Kasumi-1 (cell line): Measurements from ENCODE around the gene ACTL9.
"Not testable (repeated sequence)": the region's sequence is repeated elsewhere in the genome, so short reads cannot be mapped to it uniquely, and the experiment has no call there.

Experiments
- DNase-seq, 2 experiments: peaks; one replicate each; lab custom pipeline; 2025; lab: John Stamatoyannopoulos, UW

ACTL9 gene, protein sequence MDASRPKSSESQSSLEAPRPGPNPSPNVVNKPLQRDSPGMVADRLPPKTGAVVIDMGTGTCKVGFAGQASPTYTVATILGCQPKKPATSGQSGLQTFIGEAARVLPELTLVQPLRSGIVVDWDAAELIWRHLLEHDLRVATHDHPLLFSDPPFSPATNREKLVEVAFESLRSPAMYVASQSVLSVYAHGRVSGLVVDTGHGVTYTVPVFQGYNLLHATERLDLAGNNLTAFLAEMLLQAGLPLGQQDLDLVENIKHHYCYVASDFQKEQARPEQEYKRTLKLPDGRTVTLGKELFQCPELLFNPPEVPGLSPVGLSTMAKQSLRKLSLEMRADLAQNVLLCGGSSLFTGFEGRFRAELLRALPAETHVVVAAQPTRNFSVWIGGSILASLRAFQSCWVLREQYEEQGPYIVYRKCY

DNA sequence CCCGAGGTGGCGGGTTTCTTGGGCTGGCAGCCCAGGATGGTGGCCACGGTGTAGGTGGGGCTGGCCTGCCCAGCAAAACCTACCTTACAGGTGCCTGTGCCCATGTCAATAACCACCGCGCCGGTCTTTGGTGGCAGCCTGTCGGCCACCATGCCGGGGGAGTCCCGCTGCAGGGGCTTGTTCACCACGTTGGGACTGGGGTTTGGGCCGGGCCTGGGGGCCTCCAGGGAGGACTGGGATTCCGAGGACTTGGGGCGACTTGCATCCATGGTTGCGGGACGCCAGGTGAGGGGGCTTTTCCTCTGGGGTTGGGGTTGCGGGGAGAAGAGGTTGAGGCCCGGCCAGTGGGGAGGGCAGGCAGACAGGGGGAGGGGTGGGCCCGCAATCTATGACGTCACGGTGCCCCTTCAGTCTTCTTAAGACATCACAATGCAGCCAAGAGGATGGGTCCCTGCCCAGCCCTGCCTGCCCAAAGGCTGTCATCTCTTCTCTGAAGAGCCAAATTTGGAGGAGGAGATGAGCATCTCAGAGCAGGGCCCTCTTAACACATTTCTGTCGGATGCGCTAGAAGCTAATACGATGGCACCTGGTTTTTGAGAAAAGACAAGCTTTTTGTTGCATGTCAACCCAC is at the start of gene ACTL9:
ACTL9 (minus strand) TSS at position 363 of the 631 bp plus-strand sequence; CDS start at position 269, 94 bp downstream.
- DNase-seq = no peak

DNA sequence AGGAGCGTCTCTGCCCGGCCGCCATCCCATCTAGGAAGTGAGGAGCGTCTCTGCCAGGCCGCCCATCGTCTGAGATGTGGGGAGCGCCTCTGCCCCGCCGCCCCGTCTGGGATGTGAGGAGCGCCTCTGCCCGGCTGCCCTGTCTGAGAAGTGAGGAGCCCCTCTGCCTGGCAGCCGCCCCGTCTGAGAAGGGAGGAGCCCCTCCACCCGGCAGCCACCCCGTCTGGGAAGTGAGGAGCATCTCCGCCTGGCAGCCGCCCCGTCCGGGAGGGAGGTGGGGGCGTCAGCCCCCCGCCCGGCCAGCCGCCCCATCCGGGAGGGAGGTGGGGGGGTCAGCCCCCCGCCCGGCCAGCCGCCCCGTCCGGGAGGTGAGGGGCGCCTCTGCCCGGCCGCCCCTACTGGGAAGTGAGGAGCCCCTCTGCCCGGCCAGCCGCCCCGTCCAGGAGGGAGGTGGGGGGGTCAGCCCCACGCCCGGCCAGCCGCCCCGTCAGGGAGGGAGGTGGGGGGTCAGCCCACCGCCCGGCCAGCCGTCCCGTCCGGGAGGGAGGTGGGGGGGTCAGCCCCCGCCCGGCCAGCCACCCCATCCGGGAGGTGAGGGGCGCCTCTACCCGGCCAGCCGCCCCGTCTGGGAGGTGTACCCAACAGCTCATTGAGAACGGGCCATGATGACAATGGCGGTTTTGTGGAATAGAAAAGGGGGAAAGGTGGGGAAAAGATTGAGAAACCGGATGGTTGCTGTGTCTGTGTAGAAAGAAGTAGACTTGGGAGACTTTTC is 40.9 kb upstream of the ACTL9 start:
- DNase-seq = not testable (repeated sequence)

DNA sequence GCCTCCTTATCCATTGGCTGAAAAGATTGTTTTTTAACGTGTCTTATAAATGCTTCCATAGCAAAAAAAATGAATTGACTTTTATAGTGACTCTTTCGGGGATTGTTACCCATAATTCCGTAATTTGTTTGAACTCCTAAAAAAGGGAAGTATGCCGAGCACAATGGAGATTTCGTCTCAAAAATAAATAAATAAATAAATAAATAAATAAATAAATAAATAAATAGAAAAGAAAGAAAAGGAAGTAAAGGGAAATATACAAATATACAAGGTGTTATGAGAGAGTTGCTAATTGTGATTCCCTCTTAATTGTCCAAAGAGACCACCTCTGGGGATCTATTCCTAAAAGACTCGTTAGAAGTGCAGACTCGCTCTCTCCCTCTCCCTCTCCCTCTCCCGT is 39.8 kb upstream of the ACTL9 start:
- DNase-seq = no peak

DNA sequence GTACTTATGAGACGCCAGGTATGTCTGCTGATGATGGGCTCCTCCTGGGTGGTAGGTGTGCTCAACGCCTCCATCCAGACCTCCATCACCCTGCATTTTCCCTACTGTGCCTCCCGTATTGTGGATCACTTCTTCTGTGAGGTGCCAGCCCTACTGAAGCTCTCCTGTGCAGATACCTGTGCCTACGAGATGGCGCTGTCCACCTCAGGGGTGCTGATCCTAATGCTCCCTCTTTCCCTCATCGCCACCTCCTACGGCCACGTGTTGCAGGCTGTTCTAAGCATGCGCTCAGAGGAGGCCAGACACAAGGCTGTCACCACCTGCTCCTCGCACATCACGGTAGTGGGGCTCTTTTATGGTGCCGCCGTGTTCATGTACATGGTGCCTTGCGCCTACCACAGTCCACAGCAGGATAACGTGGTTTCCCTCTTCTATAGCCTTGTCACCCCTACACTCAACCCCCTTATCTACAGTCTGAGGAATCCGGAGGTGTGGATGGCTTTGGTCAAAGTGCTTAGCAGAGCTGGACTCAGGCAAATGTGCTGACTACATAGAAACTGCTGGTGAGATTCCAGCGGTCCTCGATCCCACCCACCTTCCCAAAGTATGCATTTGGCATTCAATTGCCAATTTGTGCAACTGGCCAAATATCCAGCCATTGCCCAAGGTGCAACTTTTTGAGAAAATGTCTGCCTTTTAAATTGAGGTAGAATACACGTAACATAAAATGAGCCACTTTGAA is 33.0 kb upstream of the ACTL9 start:
- DNase-seq = no peak

DNA sequence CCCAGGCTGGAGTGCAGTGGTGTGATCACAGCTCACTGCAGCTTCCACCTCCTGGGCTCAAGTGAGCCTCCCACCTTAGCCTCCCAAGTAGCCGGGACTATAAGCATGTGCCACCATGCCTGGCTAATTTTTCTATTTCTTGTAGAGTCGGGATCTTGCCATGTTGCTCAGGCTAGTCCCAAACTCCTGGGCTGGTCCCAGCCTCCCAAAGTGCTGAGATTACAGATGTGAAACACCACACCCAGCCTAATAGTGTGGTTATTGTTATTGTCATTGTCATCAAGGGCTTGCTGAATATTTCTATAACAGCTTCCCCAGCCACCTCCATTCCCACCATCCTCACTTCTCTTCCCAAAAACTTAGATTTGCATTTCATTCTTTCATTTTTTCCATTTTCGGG is 25.7 kb upstream of the ACTL9 start:
- DNase-seq = no peak

DNA sequence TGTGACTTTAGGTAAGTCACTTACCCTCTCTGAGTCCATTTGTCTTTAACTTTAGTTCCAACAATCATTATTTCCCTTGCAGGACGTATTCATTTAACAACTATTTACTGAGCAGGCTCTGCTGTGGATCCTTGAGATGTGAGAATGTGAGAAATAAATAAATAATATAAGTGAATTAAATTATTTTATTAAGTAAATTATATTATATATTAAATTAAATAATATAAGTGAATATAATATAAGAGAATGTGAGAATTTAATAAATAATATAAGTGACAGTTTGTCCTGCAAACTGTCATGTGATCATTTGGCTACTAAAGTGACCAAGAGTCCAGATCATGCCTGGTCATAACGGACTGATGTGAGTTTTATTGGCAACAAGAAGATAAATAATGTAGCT is 23.4 kb upstream of the ACTL9 start:
- no peak for DNase-seq

DNA sequence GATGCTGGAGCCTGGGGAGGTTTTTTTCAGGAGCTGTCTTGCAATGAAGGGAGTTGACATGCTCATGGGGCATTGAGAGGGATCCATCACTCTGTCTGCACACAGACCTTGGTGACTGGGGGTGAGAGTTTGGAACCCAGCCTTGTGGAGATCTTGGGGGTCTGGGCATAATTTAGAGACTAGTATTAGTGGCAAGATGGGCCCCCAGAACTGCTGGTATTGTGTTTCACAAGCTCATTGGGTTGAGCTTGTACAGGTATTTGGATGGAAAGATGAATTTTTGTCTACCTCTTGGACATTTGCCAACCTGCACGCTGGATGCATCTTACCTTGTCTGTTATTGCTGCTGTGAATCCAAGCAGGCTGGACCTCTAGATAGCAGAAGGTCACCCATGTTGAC is 22.7 kb upstream of the ACTL9 start, which contains the start of gene OR2Z1:
OR2Z1 (plus strand) TSS at position 301 of the 400 bp plus-strand sequence. CDS start 9,395 bp downstream, outside the sequence.
- no peak for DNase-seq

DNA sequence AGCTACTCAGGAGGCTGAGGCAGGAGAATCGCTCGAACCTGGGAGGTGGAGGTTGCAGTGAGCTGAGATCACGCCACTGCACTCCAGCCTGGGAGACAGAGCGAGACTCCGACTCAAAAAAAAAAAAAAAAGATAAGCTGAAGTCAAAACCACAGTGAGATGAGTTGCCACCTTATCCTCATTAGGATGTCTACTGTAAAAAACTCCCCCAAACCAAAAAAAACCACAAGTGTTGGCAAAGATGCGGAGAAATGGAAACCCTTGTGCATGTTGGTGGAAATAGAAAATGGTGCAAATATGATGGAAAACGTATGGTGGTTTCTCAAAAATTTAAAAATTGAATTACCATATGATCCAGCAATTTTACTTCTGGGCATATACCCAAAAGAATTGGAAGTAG is 11.7 kb upstream of the ACTL9 start:
- DNase-seq = not testable (repeated sequence)

DNA sequence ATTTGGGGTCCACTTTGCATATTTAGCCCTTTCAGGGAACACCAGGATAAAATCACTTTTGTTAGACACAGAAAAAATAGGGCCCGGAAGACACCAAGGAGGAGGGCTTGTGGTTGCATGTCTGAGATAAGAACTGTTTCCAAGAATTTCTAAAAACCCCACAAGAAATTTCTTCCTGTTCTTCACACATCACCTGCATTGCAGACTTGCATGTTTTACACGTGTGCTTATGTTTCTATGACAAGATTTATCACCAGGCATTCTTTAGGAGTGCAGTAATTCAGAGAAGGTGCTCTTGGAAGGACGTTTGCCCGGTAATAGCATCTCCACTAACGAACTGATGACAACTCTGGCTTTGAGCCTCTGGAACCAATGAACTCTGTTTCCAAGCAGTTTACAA is 7.1 kb upstream of the ACTL9 start:
- DNase-seq = no peak

DNA sequence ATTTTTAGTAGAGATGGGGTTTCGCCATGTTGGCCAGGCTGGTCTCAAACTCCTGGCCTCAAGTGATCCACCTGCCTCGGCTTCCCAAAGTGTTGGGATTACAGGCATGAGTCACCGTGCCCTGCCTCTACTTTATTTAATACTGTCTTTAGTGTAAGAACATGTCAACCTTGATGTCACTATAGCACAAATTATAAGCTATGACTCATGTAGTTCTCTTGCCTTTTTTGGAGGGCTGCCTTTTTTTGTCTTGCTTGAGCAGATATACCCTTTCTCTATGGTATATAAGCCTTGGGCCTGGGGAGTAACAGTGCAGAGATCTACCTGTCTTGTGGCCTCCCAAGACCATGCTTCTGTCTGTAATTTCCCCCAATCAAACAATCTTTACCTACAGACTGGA is 6.7 kb upstream of the ACTL9 start:
- not testable (repeated sequence) for DNase-seq

DNA sequence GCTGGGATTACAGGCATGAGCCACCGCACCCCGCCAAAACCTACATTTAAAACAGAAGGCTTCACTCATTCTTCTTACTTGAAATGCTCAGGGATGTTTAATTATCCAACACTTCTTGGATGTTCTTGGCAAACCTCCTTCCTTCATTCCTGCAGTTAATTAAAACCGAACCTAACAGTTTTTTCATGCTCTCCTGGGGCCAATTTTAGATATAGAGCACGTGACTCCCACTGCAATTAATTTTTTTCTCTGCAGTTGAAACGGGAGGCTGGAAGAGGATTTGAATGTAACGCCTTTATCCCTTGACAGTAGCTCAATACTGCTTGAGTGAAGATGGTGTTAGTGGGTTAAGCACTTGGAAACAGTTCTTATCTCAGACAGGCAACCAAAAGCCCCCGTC is 4.6 kb upstream of the ACTL9 start:
- no peak for DNase-seq

DNA sequence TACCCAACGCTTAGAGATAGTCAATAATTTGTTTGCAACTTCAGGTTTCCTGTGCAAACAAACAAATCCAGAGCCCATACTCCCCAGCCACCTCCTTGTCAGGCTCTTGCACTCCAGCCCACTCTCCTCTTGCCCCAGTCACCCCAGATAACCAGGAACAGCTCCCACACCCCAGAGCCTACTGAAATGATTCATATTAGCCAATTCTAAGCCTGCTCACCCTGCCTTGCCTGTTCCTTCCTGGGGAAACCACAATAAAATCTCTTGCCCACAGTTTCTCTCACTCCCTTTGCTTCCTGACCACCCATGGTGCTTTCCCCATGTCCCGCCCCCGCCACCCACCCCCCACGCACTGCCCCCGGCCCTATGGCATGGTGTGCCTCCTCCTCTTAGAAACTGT is 3.8 kb upstream of the ACTL9 start:
- DNase-seq = peak; percentile 84 to 85

DNA sequence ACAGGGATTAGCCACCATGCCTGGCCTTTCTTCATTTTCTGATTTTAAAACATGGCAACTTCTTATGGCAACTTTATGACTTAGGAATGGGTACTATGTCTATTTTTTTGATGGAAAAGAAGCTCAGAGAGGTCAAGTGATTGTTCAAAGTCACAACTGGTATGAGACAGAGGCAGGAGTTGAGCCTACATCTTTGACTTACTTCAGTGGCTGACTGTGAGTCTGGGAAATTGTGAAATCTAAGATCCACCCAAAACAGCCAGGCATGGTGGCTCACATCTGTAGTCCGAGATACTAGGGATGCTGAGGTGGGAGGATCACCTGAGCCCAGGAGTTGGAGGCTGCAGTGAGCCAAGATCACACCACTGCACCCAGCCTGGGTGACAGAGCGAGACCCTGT is 2.4 kb upstream of the ACTL9 start:
- DNase-seq = no peak

DNA sequence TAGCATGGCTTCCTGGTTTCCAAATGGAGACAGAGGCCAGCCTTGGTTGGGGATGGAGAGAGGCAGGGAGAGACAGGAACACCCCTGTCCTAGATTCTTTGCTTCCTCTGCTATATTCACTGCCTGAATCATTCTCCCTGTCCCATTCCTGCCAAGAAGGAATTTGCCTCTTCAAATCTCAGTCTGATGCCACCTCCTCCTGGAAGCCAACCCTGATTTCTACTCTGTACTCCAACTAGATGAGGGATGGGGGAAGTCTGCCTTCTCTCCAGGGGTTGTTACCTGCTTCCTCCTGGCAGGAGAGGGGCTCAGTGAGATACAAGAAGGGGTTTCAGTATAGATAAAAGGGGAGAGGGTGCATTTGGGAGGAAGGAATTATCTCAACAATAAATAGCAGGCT is 1.3 kb upstream of the ACTL9 start:
- no peak for DNase-seq

DNA sequence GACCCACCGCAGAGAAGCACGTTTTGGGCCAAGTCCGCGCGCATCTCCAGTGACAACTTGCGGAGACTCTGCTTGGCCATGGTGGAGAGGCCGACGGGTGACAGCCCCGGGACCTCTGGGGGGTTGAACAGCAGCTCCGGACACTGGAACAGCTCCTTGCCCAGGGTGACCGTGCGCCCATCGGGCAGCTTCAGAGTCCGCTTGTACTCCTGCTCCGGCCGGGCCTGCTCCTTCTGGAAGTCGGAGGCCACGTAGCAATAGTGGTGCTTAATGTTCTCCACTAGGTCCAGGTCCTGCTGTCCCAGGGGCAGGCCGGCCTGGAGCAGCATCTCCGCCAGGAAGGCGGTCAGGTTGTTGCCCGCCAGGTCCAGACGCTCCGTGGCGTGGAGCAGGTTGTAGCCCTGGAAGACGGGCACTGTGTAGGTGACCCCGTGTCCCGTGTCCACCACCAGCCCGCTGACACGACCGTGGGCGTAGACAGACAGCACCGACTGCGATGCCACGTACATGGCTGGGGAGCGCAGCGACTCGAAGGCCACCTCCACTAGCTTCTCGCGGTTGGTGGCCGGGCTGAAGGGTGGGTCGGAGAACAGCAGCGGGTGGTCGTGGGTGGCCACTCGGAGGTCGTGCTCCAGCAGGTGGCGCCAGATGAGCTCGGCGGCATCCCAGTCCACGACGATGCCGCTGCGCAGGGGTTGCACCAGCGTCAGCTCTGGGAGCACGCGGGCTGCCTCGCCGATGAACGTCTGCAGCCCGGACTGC is 743 bp downstream of the ACTL9 start:
- no peak for DNase-seq

DNA sequence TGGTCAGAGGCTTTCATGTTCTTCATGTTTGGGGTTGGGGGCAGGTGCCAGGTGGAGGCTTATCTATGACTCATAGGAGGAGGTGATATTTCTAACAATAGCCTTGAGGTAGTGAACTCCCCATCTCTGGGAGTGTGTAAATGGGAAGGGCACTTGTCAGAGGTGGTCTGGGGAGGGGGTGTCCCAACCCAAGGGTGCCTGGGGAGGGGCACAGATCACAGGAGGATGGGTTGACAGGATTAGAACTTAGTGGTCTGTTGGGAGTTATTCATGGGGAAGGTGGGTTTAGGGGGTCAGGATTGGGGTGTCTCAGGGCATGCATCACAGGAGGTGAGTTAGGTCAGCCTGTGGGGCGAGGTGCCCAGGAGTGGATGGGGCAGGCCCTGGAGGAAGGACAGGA is 1.6 kb downstream of the ACTL9 start:
- DNase-seq = no peak

DNA sequence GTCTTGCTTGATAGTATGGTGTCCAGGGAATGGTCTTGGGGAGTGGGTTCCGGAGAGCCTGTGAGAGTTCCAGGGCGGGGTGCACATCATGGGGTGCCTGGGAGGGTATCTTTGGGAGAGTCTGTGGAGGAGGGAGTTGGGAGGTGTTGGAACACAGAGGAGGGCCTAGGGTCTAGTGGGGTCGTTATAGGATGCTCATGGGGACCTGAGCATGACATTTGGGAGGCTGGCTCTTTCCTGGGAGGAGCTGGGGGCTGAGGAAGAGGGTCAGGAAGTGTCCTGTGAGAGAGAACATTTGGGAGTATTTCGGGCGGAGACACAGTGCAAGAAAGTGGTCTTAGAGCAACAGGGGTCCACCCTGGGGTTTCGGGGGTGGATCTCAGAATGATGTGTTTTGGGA is 2.7 kb downstream of the ACTL9 start:
- no peak for DNase-seq

DNA sequence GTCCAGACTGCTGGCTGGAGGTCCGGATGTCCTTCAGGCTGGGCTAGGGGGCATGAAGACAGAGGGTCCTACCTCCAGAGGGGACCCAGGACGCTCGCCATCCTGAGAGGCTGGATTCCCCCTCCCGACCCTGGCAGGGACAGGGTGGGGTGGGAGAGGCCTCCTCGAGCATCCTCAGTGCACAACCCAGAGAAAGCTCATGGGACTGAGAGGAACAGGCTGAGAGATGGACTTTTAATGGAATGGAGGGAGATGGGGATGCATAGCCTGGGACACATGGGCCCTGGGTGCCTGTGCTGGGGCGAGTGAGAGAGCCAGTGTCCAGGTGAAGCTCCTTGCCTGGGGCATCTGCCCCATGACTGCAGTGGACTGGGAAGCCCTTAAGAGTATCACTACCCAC is 3.1 kb downstream of the ACTL9 start:
- no peak for DNase-seq

DNA sequence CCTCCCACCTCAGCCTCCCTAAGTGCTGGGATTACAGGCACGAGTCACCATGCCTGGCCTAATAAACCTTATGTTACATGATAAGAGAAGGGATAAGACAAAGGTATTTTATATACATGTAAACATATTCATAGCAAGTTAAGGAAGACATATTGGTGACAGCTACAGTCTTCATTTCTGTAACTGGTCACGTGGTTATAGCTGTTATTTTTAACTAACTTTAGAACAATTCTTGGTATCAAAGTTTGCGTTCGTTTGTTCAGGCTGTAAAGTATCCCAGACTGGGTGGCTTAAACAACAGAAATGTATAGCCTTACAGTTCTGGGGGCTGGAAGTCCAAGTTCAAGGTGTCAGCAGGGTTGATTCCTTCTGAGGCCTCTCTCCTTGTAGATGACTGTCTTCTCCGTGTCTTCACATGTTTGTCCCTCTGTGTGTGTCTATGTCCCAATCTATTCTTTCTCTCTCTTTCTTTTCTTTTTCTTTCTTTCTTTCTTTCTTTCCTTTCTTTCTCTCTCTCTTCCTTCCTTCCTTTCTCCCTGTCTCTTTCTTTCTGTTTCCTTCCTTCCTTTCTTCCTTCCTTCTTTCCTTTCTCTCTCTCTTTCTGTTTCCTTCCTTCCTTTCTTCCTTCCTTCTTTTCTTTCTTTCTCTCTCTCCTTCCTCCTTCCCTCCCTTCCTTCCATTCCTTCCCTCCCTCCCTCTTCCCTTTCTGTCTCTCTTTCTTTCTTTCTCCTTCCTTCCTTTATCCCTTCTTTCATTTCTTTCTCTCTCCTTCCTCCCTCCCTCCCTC is 7.6 kb downstream of the ACTL9 start:
- DNase-seq = no peak

DNA sequence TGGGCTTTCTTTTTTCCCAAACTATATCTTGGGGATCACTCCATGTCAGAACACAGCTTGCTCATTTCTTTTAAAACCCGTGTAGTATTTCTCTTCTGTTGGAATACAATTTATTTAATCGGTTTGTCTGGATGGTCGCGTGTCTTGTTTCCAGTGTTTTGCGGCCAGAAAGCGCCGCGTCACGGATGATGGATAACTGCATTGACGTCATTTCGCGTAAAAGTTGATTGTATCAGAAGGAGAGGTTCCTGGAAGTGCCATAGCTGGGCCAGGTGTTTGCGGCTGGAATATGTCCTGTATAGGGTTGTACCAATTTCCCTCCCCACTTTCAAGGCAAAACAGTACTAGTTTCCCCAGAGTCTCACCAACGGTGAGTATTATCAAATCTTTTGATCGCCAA is 9.7 kb downstream of the ACTL9 start:
- no peak for DNase-seq

DNA sequence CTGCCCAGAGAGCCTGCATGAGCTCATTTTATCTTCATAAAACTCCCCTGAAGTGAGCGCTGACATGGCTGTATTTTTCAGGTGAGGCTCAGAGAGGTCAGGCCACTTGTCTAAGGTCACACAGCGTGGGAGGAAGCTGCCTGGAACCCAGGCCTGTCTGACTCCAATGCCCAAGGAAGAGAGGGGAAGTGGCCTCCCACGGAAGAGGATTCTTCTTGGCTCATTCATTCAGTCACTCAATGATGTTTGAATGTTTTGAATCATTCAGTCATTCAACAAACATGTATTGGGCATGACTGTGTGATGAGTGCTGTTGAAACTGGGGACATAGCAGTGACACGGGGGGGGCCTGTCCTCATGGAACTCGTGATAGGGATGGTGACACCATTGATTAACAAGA is 12.0 kb downstream of the ACTL9 start:
- no peak for DNase-seq
